HEK293T (cell line): ENCODE data around the gene MPPE1.

Experiments
- CTCF ChIA-PET: fragments of 350-600 bp; formaldehyde crosslinking; extraction: SDS; loops from one replicate; lab custom pipeline; 2021; ENCODE audit warnings: antibody characterized with exemption, inconsistent platforms; lab: Yijun Ruan, JAX
- POLR2A ChIA-PET: fragments of 350-600 bp; formaldehyde crosslinking; extraction: SDS; loops from one replicate; lab custom pipeline; 2020; ENCODE audit warnings: antibody characterized with exemption, inconsistent platforms; lab: Yijun Ruan, JAX
- DNase-seq: peaks from one replicate; pipeline ENCODE4 v3.0.0; 2012; ENCODE audit warnings: mixed read lengths; ENCODE audit errors: extremely low spot score
- ARNT ChIP-seq: fragments of 450-650 bp; IDR thresholded peaks from 2 replicates; pipeline ENCODE4 v1.6.1; 2017; ENCODE audit warnings: mild to moderate bottlenecking
- BHLHE40 ChIP-seq: fragments of 450-650 bp; IDR thresholded peaks from 2 replicates; pipeline ENCODE4 v1.6.1; 2016; ENCODE audit warnings: mild to moderate bottlenecking, moderate library complexity, borderline replicate concordance
- CTBP1 ChIP-seq: fragments of 450-650 bp; IDR thresholded peaks from 2 replicates; pipeline ENCODE4 v1.6.1; 2016; ENCODE audit warnings: borderline replicate concordance
- ELF4 ChIP-seq: fragments of 450-650 bp; IDR thresholded peaks from 2 replicates; pipeline ENCODE4 v1.6.1; 2017; ENCODE audit warnings: antibody characterized with exemption
- FOXA1 ChIP-seq: fragments of 450-650 bp; IDR thresholded peaks from 2 replicates; pipeline ENCODE4 v1.6.1; 2016; ENCODE audit warnings: mild to moderate bottlenecking
- FOXK2 ChIP-seq: fragments of 450-650 bp; IDR thresholded peaks from 2 replicates; pipeline ENCODE4 v1.6.1; 2016; ENCODE audit warnings: mild to moderate bottlenecking
- FOXM1 ChIP-seq: fragments of 450-650 bp; IDR thresholded peaks from 2 replicates; pipeline ENCODE4 v1.6.1; 2017; ENCODE audit warnings: mild to moderate bottlenecking, borderline replicate concordance
- HDGF ChIP-seq: fragments of 450-650 bp; IDR thresholded peaks from 2 replicates; pipeline ENCODE4 v1.6.1; 2017; ENCODE audit warnings: antibody characterized with exemption, borderline replicate concordance
- L3MBTL2 ChIP-seq: fragments of 450-650 bp; conservative IDR thresholded peaks from 2 replicates; pipeline ENCODE4 v1.6.1; 2016; ENCODE audit warnings: mild to moderate bottlenecking
- LEF1 ChIP-seq: fragments of 450-650 bp; IDR thresholded peaks from 2 replicates; pipeline ENCODE4 v1.6.1; 2017; ENCODE audit warnings: mild to moderate bottlenecking, borderline replicate concordance
- NFRKB ChIP-seq: fragments of 450-650 bp; IDR thresholded peaks from 2 replicates; pipeline ENCODE4 v1.6.1; 2016; ENCODE audit warnings: mild to moderate bottlenecking, moderate library complexity
- SP1 ChIP-seq: fragments of 450-650 bp; IDR thresholded peaks from 2 replicates; pipeline ENCODE4 v1.6.1; 2017
- SUZ12 ChIP-seq: fragments of 450-650 bp; IDR thresholded peaks from 2 replicates; pipeline ENCODE4 v1.6.1; 2016; ENCODE audit warnings: mild to moderate bottlenecking
- TARDBP ChIP-seq: fragments of 450-650 bp; IDR thresholded peaks from 2 replicates; pipeline ENCODE4 v1.6.1; 2016
- ZNF384 ChIP-seq: fragments of 450-650 bp; IDR thresholded peaks from 2 replicates; pipeline ENCODE4 v1.6.1; 2016
- TF ChIP-seq, protein P1 (sequence below): fragments of 450-650 bp; IDR thresholded peaks from 2 replicates; pipeline ENCODE4 v1.6.1; 2016

The MPPE1 gene

GRCh38 chr18:11891737-11892136 is 16.4 kb downstream of the MPPE1 start:
- DNase-seq: no peak
- ChIA-PET POLR2A (no interaction called here), CTCF (no interaction called here)
- TF ChIP-seq FOXA1: no peak
- TF ChIP-seq CTBP1: no peak
- TF ChIP-seq SP1: no peak
- no peak for TF ChIP-seq ELF4
- no peak for TF ChIP-seq ZNF384
- no peak for TF ChIP-seq L3MBTL2
- no peak for TF ChIP-seq FOXK2
- no peak for TF ChIP-seq SUZ12
- TF ChIP-seq, protein P1, sequence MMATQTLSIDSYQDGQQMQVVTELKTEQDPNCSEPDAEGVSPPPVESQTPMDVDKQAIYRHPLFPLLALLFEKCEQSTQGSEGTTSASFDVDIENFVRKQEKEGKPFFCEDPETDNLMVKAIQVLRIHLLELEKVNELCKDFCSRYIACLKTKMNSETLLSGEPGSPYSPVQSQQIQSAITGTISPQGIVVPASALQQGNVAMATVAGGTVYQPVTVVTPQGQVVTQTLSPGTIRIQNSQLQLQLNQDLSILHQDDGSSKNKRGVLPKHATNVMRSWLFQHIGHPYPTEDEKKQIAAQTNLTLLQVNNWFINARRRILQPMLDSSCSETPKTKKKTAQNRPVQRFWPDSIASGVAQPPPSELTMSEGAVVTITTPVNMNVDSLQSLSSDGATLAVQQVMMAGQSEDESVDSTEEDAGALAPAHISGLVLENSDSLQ: no peak
- TF ChIP-seq LEF1: no peak
- TF ChIP-seq HDGF: no peak
- no peak for TF ChIP-seq FOXM1
- TF ChIP-seq BHLHE40: no peak
- TF ChIP-seq NFRKB: no peak
- TF ChIP-seq TARDBP: no peak

GRCh38 chr18:11889284-11889683 is 18.8 kb downstream of the MPPE1 start:
- ChIA-PET CTCF (no interaction called here), POLR2A (no interaction called here)
- TF ChIP-seq NFRKB: no peak
- TF ChIP-seq CTBP1: no peak
- no peak for TF ChIP-seq FOXK2
- TF ChIP-seq SUZ12: no peak
- no peak for TF ChIP-seq L3MBTL2
- TF ChIP-seq HDGF: no peak
- no peak for TF ChIP-seq ARNT
- TF ChIP-seq FOXA1: no peak
- TF ChIP-seq, protein P1: no peak
- TF ChIP-seq FOXM1: no peak
- TF ChIP-seq ZNF384: no peak
- TF ChIP-seq TARDBP: no peak
- no peak for DNase-seq

DNA sequence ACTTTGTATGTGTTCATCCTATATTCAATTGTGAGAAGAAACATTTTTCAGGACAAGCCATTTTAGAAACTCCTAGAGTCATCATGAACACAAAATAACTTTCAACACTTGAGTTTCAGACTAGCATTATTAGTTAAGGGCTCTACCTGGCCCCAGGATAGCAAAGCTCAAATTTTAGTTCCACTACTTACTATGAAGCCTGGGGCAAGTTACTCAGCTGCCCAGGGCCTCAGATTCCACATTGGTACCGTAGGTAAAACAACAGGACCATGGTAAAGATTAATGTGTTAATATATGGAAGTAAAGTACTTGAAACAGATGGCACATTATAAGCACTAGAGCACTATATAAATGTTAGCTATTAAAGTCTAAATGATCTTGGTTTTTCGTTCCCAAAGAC is 19.4 kb downstream of the MPPE1 start:
- ChIA-PET POLR2A (no interaction called here), CTCF (no interaction called here)
- TF ChIP-seq, protein P1: no peak
- TF ChIP-seq FOXK2 (no peak), LEF1 (no peak), SP1 (no peak), FOXM1 (no peak), SUZ12 (no peak), ELF4 (no peak), ARNT (no peak), FOXA1 (no peak), CTBP1 (no peak), ZNF384 (no peak), NFRKB (no peak), HDGF (no peak)
- DNase-seq: no peak

DNA sequence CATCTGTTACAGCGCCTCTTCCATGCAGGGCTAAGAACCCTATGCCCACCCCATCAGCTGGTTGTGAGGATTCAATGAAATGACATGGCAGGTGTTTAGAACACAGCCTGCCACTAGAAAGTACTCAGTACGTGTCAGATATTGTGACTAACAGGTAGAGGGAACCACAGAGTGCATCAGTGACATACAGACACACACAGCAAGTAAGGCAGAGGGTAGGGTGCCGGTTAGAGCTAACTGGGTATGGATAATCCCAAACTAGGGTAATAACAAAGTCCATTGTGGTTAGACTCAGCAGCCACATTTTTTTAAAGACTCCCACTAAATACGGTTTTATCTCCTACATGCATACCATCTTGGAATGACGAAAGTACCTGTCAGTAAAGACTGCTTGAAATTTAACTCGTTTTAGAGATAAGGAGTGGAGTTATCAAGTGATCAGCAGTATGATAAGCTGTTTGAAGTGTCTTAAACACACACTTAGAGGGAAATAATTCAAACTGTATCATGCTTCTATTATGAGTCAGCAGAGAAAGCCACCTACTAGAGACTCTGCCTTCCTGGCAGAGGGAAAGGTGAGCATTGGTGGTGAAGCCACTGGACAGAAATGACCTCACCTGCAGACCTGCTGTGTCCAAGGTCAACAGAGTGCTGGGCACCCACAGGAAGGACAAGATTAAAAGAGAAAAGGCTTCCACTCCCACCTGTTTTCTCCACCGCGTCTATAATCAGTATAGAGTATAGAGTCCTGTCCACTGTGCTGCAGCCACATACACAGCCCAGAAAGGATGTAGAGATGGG is 20.6 kb downstream of the MPPE1 start:
- no peak for DNase-seq
- ChIA-PET POLR2A (no interaction called here), CTCF (no interaction called here)
- TF ChIP-seq ARNT (no peak), ELF4 (no peak), BHLHE40 (no peak), NFRKB (no peak), SP1 (no peak), FOXM1 (no peak), CTBP1 (no peak), L3MBTL2 (no peak)

GRCh38 chr18:11886577-11887110 is 21.5 kb downstream of the MPPE1 start:
- CTCF ChIA-PET: no interaction called here
- POLR2A ChIA-PET: no interaction called here
- TF ChIP-seq ELF4 (no peak), SP1 (no peak), LEF1 (no peak), FOXK2 (no peak), SUZ12 (no peak), NFRKB (no peak), ARNT (no peak), FOXA1 (no peak), ZNF384 (no peak), BHLHE40 (no peak)
- TF ChIP-seq, protein P1: no peak
- no peak for DNase-seq
